Measurements from ENCODE around the gene KIAA0753. TPM values are rescaled to one million over a fixed set of nuclear protein-coding genes. Genes with fewer than 3 reads are reported as not detected.

The KIAA0753 gene
- total and polyA plus RNA-seq, 2 of the 4 experiments (the other 2 are of a cell fraction): 10.2 to 17.6 TPM

DNA sequence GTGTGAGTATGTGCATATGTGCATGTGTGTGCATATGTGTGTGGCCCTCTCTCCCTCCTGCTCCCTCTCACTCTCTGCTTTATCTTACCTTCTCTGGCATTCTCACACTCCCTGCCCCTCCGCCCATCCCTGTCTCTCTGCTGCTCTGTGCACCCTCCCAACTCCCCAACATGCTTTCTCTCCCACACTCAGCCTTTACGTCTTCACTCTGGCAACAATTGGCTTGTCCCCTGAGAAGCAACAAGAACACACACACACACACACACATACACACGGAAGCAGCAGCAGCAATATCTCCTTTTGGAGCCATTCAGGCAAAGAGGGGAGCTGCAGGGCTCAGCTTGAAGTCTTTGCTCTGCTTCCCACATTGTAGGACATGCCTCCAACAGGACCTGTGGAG is 112.0 kb downstream of the KIAA0753 start:
- Histone ChIP-seq H2AK9ac (replicated peaks; ENCODE audit: low read depth, low read length, poor library complexity) (no peak overlapping the region), H3K27me3 (ENCODE audit: control insufficient read depth, insufficient read depth, low read length) (no peaks in the 10 kb centered on the region), H3K4ac (ENCODE audit: low read depth, low read length) (no peak overlapping the region), H4K5ac (ENCODE audit: low read depth, low read length) (no peak overlapping the region), H3K4me3 (ENCODE audit: insufficient read depth, low read depth, low read length) (no peak overlapping the region), H3K9ac (ENCODE audit: low read depth, low read length) (no peak overlapping the region), H2AFZ (replicated peaks; ENCODE audit: low read length, poor library complexity) (no peak overlapping the region), H3K4me1 (ENCODE audit: control insufficient read depth, insufficient read depth, low read length) (no peaks in the 10 kb centered on the region), H3K36me3 (ENCODE audit: control insufficient read depth, insufficient read depth, low read length) (no peaks in the 10 kb centered on the region), H2BK120ac (ENCODE audit: low read depth, low read length) (no peak overlapping the region), H3K79me1 (ENCODE audit: low read depth in 1 of 2, low read length in 2 of 2) (no peaks in the 10 kb centered on the region), H3K9me3 (ENCODE audit: control insufficient read depth, insufficient read depth, low read length) (no peaks in the 10 kb centered on the region), H4K91ac (ENCODE audit: insufficient read depth, low read depth, low read length) (no peak overlapping the region), H3K14ac (replicated peaks; ENCODE audit: low read depth, low read length) (no peak overlapping the region), H2BK5ac (ENCODE audit: low read depth, low read length, poor library complexity, severe bottlenecking) (no peak overlapping the region), H4K20me1 (ENCODE audit: insufficient read depth, low read length) (no peaks in the 10 kb centered on the region), H2BK15ac (ENCODE audit: low read depth, low read length) (no peak overlapping the region), H3K56ac (ENCODE audit: extremely low read depth, insufficient read depth, low read length) (no peak overlapping the region), H3K27ac (ENCODE audit: insufficient read depth, low read length) (no peak overlapping the region), H3K4me2 (ENCODE audit: low read depth, low read length) (no peak overlapping the region), H3K9me1 (ENCODE audit: insufficient read depth, low read length) (0 out of 2 replicates have a peak, but pooled peaks cover 4% of the 10 kb centered on the region), H2BK20ac (ENCODE audit: low read depth, low read length) (no peak overlapping the region), H2AK5ac (ENCODE audit: low read depth, low read length) (no peak overlapping the region), H4K8ac (ENCODE audit: low read depth in 2 of 2, low read length in 2 of 2) (no peak overlapping the region), H3K23ac (ENCODE audit: low read depth, low read length) (no peak overlapping the region), H3K18ac (ENCODE audit: low read depth, low read length) (no peak overlapping the region)
- TF ChIP-seq, protein P1, sequence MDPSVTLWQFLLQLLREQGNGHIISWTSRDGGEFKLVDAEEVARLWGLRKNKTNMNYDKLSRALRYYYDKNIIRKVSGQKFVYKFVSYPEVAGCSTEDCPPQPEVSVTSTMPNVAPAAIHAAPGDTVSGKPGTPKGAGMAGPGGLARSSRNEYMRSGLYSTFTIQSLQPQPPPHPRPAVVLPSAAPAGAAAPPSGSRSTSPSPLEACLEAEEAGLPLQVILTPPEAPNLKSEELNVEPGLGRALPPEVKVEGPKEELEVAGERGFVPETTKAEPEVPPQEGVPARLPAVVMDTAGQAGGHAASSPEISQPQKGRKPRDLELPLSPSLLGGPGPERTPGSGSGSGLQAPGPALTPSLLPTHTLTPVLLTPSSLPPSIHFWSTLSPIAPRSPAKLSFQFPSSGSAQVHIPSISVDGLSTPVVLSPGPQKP (IDR thresholded peaks at IDR 0.05; ENCODE audit: borderline replicate concordance, low read depth, low read length): no peak
- TF ChIP-seq RCOR1 (IDR thresholded peaks at IDR 0.05; ENCODE audit: insufficient replicate concordance, low read length) (no peak), CEBPB (IDR thresholded peaks at IDR 0.05; ENCODE audit: low read depth, low read length) (no peak), NFE2L2 (IDR thresholded peaks at IDR 0.05; ENCODE audit: low read depth, low read length) (no peak), CHD1 (IDR thresholded peaks at IDR 0.05; ENCODE audit: low read depth, low read length) (no peak), BHLHE40 (IDR thresholded peaks at IDR 0.05; ENCODE audit: low read depth, low read length) (no peak), RFX5 (IDR thresholded peaks at IDR 0.05; ENCODE audit: low read depth, low read length) (no peak), MAZ (IDR thresholded peaks at IDR 0.05; ENCODE audit: borderline replicate concordance, low read depth, low read length) (no peak), MXI1 (IDR thresholded peaks at IDR 0.05; ENCODE audit: borderline replicate concordance, low read depth, low read length) (no peak), RAD21 (IDR thresholded peaks at IDR 0.05; ENCODE audit: low read length) (no peak), SMC3 (IDR thresholded peaks at IDR 0.05; ENCODE audit: low read depth, low read length) (no peak), FOS (IDR thresholded peaks at IDR 0.05; ENCODE audit: low read depth, low read length) (no peak), MAFK (IDR thresholded peaks at IDR 0.05; ENCODE audit: low read depth, low read length) (no peak), POLR2A (IDR thresholded peaks at IDR 0.05; ENCODE audit: low read depth, low read length) (no peak)
- TF ChIP-seq, protein P2, sequence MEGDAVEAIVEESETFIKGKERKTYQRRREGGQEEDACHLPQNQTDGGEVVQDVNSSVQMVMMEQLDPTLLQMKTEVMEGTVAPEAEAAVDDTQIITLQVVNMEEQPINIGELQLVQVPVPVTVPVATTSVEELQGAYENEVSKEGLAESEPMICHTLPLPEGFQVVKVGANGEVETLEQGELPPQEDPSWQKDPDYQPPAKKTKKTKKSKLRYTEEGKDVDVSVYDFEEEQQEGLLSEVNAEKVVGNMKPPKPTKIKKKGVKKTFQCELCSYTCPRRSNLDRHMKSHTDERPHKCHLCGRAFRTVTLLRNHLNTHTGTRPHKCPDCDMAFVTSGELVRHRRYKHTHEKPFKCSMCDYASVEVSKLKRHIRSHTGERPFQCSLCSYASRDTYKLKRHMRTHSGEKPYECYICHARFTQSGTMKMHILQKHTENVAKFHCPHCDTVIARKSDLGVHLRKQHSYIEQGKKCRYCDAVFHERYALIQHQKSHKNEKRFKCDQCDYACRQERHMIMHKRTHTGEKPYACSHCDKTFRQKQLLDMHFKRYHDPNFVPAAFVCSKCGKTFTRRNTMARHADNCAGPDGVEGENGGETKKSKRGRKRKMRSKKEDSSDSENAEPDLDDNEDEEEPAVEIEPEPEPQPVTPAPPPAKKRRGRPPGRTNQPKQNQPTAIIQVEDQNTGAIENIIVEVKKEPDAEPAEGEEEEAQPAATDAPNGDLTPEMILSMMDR (conservative IDR thresholded peaks at IDR 0.05; ENCODE audit: low read depth, low read length): no peak
- TF ChIP-seq, protein P3, sequence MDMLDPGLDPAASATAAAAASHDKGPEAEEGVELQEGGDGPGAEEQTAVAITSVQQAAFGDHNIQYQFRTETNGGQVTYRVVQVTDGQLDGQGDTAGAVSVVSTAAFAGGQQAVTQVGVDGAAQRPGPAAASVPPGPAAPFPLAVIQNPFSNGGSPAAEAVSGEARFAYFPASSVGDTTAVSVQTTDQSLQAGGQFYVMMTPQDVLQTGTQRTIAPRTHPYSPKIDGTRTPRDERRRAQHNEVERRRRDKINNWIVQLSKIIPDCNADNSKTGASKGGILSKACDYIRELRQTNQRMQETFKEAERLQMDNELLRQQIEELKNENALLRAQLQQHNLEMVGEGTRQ (IDR thresholded peaks at IDR 0.05; ENCODE audit: low read depth, low read length): no peak
- CTCF ChIA-PET: no interaction called here
- ATAC-seq (ENCODE audit: low read depth) (no peak), DNase-seq (no peak)
- 42% methylated on average over 2 of the region's 3 CpGs; no CpG with 5 or more reads in 1 of the 2 experiments for WGBS, 2 experiments (ENCODE audit: extremely low coverage in 2 of 2, insufficient read length in 1 of 2)
- POLR2A ChIA-PET (ENCODE audit: unreplicated experiment): no interaction called here
- intact Hi-C loops (cut with micrococcal nuclease) (no loop called here), in situ Hi-C loops (cut with MboI; ENCODE audit: low sequenced_read_pairs) (no loop called here), dilution Hi-C loops (cut with HindIII; ENCODE audit: low sequenced_read_pairs, unreplicated experiment) (no loop called here)
- no TSS peak for BruUV-seq (replicated peaks)
